DMS 273 treated with DMSO at 0.1 percent for 48 hours (cell line): ENCODE results near the gene NFAM1.

ENCODE experiments used
- DNase-seq: peaks from one replicate; lab custom pipeline; 2025; lab: John Stamatoyannopoulos, UW

Gene NFAM1

DNA sequence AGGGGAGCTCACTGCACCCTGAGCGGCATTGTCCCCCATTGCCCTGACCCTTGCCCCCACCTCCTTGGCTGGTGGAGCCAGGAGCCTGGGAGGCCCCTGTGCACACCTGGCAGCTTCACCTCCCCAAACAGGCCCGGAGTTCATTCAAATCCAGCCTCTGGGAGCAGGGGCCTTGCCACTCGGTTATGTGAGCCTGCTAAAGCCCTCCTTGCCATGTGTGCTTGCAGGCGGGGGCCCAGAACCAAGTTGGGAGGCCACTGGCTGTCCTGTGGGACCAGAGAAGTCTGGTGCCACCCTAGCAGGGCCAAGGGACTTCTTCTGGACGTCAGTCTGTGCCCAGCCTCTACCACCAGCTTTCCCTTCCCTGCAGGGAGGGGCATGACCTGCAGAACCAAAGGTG lies 48.9 kb downstream of the NFAM1 start:
- DNase-seq = no peak

DNA sequence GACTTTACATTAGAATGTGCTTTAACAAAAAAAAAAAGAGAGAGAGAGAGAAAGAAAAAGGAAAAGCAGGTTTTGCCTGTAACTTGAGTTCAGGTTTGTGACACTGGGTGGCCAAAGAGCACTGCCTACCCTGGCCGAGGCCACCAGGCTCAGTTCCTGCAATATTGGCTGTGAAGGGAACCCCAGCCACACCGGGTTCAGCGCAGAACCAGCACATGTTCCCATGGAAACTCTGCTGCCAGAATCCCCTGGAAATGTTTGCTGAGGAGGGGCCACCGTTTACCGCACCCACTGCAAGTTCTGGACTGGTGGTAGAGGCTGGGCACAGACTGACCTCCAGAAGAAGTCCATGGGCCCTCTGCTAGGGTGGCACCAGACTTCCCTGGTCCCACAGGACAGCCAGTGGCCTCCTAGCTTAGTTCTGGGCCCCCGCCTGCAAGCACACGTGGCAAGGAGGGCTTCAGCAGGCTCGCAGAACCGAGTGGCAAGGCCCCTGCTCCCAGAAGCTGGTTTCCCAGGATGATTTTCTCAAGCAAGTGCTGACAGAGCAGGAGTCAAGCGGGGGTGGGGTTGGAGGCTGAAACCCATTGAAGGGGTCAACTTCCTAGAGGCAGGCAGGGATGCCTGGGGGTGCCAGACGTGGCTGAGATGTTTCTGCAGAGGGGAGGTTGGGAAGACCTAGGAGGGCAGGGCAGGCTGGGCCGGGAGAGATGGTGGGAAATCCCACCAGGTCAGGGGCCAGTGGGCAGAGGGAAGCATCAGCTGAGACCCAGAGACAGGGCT lies 51.2 kb downstream of the NFAM1 start:
- no peak for DNase-seq

DNA sequence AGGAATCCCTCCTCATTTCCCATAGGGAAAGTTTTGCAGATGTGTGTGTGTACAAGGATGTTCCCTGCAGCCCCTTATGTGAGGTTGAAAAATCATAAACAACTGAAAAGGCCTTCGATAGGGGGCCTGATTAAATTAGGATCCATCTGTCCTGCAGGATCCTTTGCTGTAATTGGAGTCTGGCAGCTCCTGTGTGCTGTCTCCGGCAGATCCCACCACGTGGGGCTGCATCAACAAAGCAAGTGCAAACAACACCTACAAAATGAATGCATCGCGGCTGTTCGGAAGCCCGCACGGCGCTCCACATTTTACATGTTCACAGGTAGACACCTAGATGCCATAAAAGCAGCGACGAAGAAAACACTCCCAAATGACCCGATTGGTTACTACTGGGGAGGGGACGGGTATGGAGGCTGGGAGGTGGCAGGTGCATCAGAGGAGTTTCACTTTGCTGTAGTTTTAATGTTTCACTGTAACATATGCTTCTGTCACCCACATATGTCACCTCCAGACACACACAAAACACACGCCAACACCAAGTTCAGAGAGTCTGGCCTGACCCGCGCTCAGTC lies 52.2 kb downstream of the NFAM1 start:
- DNase-seq = no peak

DNA sequence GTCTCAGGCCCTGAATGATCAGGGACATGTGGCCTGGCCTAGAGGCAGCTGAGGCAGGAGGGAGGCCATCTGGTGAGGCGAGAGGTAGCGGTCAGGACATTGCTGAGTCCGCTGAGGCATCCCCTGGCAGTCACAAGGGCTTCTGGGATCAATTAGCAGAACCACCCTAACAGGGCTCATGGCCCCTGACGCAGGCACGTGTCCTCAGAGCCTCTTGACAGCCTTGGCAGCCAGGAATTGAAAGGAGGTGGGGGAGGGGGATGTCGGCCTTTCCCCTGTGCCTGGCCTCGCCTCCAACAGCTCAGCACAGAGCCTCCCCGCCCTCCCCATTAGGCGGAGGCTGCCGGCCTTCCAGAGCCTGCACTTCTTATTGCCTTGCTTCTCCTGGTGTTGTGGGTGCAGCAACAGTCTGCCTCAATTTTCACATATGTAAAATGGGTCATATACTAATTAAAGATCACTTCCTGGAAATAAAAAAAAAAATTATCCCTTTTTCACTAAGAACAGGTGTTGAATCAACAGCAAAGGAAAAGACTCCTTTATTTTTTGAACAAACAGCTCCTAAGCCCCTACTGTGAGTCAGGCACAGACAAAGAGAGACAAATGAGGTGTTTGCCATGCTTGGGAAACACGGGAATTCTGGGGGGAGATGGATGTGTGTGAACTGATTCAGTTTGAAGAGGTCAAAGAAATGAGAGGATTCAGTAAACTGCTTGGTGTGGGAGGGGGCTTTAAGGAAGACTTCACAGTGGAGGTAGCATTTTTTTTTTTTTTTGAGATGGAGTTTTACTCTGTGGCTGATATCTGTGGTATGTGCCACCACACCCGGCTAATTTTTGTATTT lies 55.3 kb downstream of the NFAM1 start:
- peak; percentile 34 for DNase-seq

DNA sequence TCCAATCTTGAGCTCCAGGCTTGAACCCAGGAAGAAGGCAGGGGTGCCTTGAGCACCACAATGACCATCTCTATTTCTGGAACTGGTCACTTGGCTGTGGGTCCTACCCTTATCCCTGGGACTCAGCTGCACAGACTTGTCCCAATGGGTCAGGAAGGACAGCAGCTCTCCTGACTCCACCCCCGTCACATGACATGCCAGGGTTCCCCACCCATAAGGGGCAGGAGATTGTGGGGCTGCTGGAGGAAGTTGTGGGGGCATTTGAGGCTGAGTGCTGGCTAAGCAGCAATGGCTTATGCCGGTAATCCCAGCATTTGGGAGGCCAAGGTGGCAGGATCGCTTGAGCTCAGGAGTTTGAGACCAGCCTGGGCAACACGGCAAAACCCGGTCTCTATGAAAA lies 56.2 kb downstream of the NFAM1 start:
- no peak for DNase-seq

DNA sequence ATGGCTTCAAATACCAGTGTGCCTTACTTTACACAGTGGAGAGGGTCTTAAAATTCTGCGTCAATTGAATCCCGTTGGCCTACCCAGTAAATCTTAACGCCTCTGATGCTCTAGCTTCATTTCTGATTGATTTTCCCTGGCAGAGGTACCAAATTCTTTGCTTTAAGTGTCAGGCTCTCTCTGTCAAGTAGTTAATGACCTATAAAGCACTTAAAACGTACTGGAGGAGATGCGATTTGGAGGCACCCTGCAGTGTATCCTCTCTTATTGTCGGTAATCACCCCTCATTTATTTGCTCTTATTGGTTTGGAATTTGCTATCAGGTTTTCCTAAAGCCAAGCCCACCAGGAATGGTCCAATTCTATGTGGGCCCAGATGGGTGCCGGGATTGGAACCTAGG lies 59.2 kb downstream of the NFAM1 start:
- DNase-seq = no peak

DNA sequence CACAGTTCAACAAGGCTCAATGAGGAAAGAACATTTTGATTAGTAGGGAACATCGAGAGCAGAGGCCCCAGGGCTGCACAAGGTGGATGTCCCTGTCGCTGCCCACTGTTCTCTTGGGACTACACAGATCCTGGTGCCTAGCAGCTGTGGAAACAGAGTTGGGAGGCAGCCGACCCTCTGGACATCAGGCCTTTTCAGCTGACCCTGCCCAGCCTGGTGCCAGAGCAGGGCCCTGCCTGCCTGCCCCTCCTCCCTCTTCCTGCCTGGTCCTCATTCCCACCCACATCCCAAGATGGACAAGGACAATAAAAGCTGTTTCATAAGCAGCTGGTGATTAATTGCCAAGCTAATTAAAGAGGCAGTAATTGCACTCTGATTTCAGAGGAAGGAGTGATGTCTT lies 60.7 kb downstream of the NFAM1 start:
- no peak for DNase-seq

DNA sequence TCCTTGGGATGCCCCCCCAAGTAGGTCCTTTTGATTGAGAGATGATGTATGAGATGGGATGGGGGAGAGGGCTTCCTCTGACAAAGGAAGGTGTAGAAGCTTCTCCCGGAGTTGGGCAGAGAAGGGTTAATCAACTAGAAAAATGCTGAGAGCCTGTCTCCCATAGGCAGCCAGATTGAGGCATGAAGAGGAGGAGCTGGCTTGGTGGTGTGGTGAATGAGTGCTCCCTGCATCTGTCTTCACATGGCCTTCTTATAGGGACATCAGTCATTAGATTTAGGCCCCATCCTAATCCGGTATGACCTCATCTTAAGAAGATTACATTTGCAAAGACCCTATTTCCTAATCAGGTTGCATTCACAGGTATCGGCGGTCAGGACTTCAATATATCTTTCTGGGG lies 61.1 kb downstream of the NFAM1 start:
- DNase-seq = no peak

DNA sequence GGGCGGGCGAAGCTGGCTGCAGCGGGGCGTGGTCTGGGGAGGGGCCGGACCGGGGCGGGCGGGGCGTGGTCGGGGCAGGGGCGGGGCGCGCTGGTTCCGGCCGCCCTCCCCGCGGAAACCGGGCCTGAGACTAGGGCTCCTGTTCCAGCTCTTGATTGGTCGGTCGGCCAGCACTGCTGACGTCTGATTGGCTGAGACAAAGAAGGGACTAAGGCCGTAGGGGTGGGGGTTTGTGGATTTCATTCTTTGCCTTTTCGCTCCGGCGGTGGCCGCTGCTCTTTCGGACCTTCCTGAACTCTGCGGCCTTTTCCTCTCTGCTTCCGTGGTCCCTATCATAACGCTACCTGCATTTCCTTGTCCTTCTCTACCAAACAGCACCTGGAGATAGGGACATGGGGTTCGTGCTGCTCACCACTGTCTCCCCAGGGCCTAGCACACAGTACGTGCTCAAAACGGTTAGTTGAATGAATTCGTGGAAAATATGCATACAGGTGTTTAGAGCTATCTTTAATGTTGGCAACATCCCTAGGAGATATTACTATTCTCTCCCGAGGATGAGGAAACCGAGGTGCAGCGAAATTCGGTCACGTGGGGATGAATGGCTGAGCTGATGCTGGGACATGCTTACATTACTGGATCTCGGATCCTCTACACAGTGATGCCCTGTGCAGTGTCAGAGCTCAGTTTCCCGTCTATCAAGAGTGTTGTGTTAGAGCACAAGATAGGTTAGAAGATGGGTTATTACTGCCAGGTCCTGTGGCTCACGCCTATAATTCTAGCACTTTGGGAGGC lies 62.8 kb downstream of the NFAM1 start:
- DNase-seq = peak; percentile 74

DNA sequence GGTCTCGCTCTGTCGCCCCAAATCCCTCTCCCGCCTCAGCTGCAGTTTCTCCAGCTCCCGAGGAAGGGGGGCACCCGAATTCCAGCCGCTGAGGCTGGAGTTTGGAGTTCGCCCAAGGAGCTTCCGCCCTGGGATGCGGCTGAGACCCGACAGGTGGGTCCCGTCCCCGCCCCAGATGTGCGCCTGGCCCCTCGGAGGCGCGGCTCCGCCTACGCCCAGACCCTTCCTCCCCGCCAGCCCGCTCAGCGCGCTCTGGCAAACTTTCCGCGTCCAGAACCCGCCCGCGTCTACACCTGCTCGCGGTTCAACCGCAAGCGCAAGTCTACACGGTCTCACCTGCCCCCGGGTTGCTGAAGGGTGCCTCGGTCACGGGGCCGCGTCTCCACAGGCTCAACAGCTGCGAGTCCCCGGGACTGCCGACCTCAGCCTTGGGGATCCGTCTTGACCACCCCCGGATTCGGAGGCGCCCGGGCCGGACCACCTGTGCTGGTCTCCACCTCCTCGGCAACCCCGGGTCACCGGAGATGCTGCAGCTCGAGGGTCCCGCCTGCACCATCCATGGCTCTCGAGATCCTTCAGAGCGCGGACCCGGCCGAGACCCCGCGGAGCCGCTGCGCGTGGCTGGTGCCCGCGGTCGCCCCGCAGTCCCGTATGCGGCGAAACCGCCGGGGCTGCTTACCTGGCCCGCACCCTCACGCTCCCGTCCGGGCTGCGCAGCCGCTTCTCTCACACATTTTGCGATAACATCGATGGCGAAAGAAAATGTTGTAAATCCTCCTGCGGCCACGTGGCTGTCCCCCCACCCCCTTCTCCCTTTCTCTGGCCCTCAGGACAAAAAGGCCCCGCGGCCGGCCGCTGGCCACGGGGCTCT lies 63.6 kb downstream of the NFAM1 start:
- no peak for DNase-seq

DNA sequence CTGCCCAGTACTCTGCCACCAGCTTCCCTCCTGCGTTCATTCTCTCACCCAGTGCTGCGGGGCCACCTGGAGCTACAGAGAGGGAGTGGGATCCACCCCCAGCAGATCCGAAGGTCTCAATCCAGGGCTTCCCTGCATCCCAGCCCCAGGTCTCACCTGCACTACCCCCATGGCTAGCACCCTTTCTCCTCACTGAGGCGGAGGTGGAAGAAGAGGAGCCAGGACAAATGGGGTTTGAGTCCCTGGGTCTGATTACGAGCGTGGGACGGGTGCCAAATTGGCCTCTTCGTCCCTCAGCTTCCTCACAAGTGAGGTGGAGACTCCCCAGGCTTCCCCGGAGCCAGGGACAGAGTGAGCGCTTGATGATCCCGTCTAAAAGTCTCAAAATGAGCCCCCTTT lies 64.2 kb downstream of the NFAM1 start:
- no peak for DNase-seq

DNA sequence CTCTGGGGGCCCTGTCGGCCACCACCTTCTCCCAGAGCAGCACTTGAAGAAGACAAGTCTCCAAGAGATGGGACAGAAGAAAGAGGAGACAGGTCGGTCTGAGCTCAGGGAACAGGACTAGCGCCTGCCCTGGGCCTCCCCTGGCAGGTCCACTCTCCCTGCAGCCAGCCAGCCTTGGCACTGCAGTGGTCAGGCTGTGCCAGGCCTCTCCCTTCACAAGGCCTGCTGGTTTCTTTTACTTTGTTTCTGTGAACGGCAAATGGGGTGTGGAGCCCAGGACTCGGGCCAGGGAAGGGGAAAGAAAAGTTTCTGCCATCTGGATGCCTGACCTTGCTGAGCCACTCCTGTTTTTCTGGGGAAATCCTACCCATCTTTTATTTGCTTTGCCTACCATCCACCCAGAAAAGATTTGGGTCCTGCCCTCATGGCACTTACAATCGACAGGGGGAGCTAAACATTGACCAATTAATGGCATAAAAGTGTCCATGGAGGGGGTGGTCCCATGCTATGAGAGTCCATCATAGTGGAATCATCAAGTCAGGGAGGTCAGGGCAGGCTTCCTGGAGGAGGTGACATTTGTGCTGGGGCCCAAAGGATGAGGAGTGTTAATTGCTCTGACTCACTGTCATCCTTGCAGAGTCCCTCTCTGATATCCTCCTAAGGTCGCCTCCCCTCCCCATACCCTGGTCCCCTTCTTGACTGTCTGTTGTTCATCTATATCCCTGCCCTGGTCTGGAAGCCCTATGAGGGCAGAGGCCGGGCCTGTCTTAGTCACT lies 65.2 kb downstream of the NFAM1 start:
- DNase-seq = no peak

DNA sequence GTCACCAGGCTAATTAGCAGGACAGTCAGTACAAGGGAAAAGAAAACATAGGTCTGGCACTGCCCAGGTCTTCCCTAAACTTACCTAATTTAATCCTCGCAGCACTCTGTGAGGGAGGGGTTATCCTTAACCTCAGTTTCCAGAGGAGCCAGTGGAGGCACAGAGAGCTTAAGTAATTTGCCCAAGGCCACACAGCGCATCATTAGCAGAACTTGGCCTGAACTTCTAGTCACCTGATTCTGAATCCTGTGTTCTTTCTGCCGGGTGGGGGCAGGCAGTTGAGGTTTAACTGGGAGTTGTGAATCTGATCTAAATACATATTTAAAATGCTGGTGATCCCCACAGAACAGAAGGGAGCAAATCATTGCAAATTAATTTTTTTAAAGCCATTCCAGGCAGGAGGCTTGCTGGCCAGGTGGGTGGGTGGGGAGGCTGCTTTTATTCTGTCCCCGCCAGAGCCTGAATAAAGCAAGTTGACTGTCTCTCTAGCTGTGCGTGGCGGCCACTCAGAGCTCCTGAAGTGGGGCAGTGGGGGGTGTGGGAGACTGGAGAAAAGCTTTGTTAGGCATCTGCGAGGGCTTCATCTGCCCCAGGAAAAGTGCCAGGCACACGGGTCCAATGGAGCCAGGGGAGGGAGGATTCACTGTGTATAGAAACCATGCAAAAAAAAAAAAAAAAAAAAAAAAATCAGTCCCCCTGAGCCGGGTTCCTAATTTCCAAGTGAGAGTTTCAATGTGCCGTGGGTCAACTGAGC lies 66.1 kb downstream of the NFAM1 start:
- no peak for DNase-seq

DNA sequence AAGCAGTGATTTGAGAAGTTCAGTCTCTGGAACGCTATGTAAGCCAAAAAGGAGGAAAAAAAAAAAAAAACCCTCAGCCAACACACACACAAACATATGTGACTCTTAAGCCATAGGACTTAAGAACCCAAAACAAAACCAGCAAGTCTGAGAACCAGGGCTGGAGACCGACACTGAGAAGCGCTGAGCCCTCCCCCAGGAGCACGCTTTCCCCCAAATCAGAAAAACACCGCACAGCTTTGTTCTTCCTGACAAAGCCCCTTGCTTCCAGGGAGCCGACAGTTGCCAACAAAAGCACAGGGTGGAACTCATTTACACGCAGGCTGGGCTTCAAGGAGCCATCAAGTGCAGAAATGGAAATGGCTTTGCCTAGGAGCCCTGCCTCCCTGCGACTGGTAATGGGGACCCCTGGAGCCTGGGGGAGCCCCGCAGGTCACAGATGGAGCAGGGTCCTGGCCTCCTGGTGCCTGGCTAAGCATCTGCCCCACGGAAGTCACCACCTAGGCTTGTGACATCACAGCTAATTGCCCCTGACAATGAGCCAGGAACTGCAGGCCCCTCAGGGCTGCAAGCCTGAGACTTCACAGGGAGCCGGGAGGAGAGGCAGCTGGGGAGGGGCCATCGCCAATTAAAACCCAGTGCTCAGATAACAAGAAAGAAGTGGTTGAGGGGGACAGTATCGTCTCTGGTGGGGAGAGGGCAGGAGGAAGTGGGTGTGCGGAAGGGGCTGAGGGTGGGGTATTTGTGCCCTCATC lies 66.9 kb downstream of the NFAM1 start:
- no peak for DNase-seq

DNA sequence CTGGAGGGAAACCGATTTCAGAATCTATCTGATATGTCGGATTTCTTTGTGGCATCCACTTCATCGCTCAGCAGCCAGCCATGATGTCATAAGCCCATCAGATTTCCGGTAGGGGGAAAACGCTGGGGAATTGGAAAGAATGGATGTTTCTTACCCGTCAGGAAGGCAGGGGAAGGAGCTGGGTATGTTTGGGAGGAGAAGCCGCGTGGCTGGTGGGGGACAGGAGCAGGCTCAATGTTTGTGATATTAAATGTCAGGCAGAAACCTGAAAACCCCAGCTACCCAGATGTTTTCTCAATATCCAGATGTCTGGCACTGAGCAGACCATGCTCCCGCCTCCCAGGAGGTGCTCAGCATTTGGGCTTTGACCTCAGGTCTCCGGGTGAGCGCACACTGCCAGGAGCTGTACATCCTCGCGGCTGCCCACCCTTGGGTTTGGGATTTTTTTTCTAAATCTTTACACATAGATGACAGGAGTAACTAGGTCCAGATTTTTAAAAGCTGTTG lies 67.5 kb downstream of the NFAM1 start:
- DNase-seq = no peak

DNA sequence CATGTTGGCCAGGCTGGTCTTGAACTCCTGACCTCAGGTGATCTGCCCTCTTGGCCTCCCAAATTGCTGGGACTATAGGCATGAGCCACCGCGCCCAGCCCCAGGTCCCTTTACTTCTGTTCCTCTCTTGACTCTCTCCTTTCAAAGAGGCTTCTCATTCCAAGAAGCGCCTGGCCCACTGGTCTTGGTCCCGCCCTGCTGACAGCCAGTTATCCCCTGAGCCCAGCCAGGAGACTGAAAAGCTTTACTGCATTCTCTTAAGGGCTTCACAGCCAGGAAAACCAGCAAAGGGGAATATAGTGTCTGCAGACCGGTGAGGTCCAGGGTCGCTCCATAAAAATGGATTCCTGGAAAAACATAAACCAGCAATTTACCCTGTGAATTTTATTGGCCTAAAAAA lies 68.3 kb downstream of the NFAM1 start:
- DNase-seq = no peak

DNA sequence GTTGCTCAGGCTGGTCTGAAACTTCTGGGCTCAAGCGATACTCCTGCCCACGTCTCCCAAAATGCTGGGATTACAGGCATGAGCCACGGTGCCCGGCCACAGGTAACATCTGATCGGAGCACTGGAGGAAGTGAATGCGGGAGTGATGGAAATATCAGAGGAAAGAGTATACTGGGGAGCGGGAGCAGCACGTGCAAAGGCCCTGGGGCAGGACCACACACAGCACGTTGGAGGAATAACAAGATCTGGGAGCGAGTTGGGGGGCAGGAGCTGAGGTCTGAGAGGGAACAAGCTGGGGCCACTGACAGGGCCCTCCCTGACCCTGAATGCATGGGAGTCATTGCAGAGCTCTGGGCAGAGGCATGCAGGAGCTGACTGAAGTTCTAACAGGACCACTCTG lies 70.7 kb downstream of the NFAM1 start:
- no peak for DNase-seq

DNA sequence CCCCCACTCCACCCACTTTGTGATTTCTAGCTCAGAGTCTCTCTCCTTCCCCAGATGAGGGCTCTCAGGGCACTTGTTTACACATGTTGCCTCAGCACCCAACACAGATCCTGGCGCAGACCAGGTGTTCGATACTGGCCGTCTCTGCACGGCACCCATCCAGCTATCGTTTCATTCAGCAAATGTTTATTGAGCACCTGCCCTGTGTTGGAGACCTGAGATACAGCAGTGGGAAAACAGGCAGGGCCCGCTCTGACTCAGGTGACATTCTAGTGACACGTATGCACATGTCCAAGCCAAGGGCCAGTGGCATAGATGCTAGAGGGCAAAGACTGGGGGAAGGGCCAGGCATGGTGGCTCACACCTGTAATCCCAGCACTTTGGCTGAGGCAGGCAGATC lies 71.9 kb downstream of the NFAM1 start:
- no peak for DNase-seq
